GM12865 (cell line): ENCODE results near the gene CANX.
"Not testable (repeated sequence)": the region's sequence is repeated elsewhere in the genome, so short reads cannot be mapped to it uniquely, and the experiment has no call there.

ENCODE experiments used
- DNase-seq: peaks from one replicate; pipeline ENCODE4 v3.0.0; 2010; ENCODE audit warnings: low read depth
- H3K4me3 ChIP-seq: 2 replicates; pipeline ENCODE4 v1.5.1; 2011; ENCODE audit warnings: mild to moderate bottlenecking, low read depth, low read length, control low read depth
- TF ChIP-seq, protein P1 (sequence below): IDR thresholded peaks from 2 replicates; pipeline ENCODE4 v1.5.1; 2011; ENCODE audit warnings: low read length, control low read depth, low read depth, inconsistent platforms; ENCODE audit not compliant: insufficient read depth; ENCODE audit errors: missing control alignments

Gene CANX

DNA sequence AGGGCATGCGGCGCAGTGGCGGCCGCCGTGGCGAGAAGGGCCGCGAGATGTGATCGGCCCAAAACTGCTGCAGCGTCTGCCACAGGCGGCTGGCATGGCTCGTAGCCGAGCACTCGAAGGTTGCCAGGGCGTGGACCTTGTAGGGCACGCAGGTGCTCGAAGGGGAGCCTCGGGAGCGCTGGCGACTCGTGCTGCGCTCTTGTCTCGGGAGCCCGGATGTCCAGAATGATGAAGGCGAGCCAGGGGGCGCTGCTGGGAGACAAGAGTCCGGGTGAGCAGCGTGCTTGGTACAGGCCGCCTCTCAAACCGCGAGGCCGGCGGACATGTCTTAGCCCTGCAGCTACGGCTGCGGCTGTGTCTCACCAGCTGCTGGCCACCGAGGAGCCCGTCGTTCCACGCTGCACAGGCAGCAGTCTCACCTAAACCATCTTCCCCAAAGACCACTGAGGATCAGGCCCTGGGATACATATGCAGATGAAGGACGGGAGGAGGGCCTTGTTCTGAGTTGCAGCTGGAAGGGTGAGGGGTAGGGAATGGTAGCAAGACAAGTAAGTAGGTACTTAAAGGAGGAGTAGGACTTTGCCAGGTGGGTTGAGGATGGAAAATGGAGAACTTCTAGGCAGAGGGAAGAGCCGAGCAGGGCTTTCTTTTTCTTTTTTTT lies 19.6 kb upstream of the CANX start:
- TF ChIP-seq, protein P1, sequence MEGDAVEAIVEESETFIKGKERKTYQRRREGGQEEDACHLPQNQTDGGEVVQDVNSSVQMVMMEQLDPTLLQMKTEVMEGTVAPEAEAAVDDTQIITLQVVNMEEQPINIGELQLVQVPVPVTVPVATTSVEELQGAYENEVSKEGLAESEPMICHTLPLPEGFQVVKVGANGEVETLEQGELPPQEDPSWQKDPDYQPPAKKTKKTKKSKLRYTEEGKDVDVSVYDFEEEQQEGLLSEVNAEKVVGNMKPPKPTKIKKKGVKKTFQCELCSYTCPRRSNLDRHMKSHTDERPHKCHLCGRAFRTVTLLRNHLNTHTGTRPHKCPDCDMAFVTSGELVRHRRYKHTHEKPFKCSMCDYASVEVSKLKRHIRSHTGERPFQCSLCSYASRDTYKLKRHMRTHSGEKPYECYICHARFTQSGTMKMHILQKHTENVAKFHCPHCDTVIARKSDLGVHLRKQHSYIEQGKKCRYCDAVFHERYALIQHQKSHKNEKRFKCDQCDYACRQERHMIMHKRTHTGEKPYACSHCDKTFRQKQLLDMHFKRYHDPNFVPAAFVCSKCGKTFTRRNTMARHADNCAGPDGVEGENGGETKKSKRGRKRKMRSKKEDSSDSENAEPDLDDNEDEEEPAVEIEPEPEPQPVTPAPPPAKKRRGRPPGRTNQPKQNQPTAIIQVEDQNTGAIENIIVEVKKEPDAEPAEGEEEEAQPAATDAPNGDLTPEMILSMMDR = peak; percentile 70
- DNase-seq = peak; percentile 96
- H3K4me3 ChIP-seq = peak overlapping the region; percentile 96

DNA sequence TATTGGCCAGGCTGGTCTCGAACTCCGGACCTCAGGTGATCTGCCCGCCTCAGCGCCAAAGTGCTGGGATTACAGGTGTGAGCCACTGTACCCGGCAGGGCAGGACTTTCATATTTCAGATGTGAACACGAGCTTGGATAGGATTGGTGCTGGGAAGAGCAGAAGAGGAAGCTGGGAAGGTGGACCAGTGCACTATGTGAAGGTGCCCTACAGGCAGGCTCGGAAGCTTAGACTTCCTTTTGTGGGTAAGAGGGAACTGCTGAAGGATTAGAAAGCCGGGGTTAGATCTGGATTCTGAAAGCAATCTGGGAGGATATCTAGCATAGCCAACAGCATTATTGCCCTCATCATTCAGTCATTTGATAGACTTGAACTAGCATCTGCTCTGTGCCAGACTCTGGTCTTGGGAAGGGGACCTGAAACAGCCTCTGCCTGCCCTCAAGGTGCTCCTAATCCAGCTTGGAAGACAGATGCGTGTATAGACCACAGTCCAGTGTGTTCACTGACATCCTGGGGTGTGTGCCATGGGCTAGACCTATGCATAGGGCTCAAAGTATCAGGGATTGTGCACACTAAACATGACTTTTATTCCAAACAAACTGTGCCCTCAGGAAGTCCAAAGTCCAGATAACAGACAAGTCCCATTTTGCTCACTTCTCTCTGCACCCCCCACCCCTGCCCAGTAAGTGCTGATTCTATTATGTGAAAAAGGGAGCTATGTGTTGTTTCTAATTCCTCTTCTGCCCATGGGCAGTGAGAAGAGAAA lies 18.6 kb upstream of the CANX start:
- TF ChIP-seq, protein P1 = no peak
- no peak for DNase-seq
- H3K4me3 ChIP-seq = peak overlapping the region; percentile 96

DNA sequence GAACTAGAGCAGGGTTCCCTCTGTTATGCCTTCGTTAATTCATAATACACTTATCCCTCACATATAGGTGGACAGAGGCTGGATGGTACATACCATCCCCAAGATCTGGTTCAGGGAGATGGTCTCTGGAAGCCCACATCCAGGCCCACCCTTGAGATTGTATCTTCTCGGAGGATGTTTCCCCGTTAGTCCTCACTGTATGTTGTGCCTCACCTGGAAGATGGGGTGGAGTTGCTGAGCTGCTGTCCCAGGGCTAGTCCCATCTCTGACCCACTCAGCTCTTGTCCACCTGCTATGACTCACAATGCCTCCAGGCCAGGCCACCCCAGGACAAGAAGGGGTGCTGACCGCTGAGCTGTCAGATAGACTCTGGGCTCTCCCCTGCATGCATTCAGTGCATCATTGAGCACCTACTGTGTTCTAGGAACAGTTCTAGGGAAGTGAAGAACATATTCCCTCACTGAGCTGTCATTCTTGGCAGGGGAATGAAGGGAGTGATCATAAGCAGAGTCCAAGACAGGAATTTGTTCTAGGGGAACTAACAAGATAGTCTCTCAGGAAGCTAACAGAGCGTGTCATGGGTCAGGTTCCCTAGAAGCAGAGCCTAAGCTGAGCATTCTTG lies 17.9 kb upstream of the CANX start, which contains the start of gene CBY3:
Gene CBY3 (minus strand): TSS at position 255 of the 622 bp plus-strand sequence. CDS start 116 bp downstream, at position 139.
- peak within 1 kb of the TSS; percentile 96 for H3K4me3 ChIP-seq
- TF ChIP-seq, protein P1 = no peak
- DNase-seq = no peak

DNA sequence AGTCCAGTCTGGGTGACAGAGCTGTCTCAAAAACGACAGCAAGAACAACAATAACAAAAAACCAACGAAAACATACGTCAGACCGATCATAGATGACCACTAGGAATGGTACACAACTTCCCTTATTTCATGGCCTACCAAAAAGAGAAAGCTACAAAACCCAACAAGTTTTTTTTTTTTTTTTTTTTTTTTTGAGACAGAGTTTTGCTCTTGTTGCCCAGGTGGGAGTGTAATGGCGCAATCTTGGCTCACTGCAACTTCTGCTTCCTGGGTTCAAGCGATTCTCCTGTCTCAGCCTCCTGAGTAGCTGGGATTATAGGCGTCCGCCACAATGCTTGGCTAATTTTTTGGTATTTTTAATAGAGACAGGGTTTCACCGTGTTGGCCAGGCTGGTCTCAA lies 9.6 kb upstream of the CANX start:
- H3K4me3 ChIP-seq, DNase-seq: not testable (repeated sequence)

DNA sequence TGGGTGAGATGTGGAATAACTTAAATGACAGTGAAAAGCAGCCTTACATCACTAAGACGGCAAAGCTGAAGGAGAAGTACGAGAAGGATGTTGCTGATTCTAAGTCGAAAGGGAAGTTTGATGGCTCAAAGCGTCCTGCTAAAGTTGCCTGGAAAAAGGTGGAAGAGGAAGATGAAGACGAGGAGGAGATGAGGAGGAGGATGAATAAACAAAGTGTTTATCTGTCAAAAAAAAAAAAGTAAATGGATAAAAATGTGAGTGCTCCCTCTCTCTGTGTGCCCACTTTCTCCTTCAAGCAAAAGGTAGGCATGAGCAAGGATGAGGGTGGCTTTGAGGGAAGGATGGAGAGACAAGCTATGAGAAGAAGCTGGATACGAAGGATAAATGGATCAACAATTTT lies 4.2 kb upstream of the CANX start:
- no peak for DNase-seq
- no peak overlapping the region for H3K4me3 ChIP-seq
- TF ChIP-seq, protein P1 = no peak

DNA sequence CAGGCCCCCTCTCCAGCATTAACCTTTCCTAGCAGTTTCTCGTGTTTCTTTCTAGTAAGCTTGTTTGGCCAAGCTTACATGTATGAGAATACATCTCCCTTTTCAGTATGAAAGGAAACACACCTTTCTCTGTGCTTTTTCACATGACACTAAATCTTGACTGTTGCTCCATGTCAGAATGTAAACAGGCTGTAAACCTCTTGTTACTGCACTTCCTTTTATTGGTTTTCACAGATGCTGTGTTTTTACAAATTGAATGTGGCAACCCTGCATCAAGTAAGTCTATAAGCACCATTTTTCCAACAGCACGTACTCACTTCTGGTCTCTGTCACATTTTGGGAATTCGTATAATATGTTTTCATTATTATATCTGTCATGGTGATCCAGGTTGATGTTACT lies 2.2 kb upstream of the CANX start:
- TF ChIP-seq, protein P1 = no peak
- no peak overlapping the region for H3K4me3 ChIP-seq
- DNase-seq = peak; percentile 51

DNA sequence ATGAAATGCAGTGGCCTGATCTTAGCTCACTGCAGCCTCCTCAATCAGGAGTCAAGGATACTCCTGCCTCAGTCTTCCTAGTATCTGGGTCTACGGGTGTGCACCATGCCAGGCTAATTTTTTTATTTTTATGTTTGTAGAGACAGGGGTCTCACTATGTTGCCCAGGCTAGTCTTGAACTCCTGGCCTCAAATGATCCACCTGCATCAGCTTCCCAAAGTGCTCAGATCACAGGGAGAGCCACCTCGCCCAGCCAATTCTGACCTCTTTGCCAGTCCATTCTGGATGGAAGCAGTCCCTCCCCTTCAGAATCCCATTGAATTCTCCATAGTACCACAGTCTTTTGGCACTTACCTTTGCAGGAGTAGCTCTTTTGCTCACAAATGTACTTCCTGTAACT lies 1.7 kb upstream of the CANX start:
- TF ChIP-seq, protein P1 = no peak
- DNase-seq = no peak
- peak overlapping the region; percentile 77 for H3K4me3 ChIP-seq

DNA sequence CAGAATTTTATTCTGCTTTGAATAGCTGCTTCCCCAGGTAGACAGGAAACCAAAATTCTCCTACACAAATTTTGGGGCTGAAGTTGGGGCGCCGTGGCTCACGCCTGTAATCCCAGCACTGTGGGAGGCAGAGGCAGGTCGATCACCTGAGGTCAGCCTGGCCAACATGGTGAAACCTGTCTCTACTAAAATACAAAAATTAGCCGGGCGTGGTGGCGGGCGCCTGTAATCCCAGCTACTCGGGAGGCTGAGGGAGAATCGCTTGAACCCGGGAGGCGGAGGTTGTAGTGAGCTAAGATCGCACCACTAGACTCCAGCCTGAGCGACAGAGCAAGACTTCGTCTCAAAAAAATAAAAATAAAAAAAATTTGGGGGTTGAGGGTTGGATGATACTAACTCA lies 1.2 kb upstream of the CANX start:
- DNase-seq = not testable (repeated sequence)
- H3K4me3 ChIP-seq = peak overlapping the region; percentile 77
